ENCODE data around the gene ELP6. TPM values are rescaled to one million over a fixed set of nuclear protein-coding genes. Genes with fewer than 3 reads are reported as not detected.

Gene ELP6
- total and polyA plus RNA-seq, 2 donors (not counting 1 experiment from before 2014, with no cell fraction given) = 29.4 to 32.0 TPM

- DNase-seq = no peak
- no peaks in the 10 kb centered on the region for H3K9me3 Mint-ChIP-seq (ENCODE audit: insufficient read depth)
- no peak for ATAC-seq (ENCODE audit: low read depth)
- H3K9ac ChIP-seq (ENCODE audit: low read length) = no peak overlapping the region
- H3K79me2 ChIP-seq (ENCODE audit: control insufficient read depth, insufficient read depth, low read length) = no peaks in the 10 kb centered on the region
- no peaks in the 10 kb centered on the region for H3K4me1 ChIP-seq (ENCODE audit: control insufficient read depth in 2 of 2, insufficient read depth in 2 of 2, low read length in 2 of 2)
- H3K4me3 ChIP-seq (ENCODE audit: control extremely low read depth in 1 of 5, extremely low read depth in 1 of 5, insufficient read depth in 1 of 5, low read depth in 2 of 5, low read length in 4 of 5) = no peak overlapping the region
- 92% methylated on average over 19 of the region's 19 CpGs for WGBS (ENCODE audit: insufficient coverage)
- no peaks in the 10 kb centered on the region for H3K9me3 ChIP-seq (ENCODE audit: control extremely low read depth in 1 of 3, control insufficient read depth in 2 of 3, insufficient read depth in 1 of 3, low read length in 2 of 3)
- TF ChIP-seq, protein P1, sequence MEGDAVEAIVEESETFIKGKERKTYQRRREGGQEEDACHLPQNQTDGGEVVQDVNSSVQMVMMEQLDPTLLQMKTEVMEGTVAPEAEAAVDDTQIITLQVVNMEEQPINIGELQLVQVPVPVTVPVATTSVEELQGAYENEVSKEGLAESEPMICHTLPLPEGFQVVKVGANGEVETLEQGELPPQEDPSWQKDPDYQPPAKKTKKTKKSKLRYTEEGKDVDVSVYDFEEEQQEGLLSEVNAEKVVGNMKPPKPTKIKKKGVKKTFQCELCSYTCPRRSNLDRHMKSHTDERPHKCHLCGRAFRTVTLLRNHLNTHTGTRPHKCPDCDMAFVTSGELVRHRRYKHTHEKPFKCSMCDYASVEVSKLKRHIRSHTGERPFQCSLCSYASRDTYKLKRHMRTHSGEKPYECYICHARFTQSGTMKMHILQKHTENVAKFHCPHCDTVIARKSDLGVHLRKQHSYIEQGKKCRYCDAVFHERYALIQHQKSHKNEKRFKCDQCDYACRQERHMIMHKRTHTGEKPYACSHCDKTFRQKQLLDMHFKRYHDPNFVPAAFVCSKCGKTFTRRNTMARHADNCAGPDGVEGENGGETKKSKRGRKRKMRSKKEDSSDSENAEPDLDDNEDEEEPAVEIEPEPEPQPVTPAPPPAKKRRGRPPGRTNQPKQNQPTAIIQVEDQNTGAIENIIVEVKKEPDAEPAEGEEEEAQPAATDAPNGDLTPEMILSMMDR (IDR thresholded peaks at IDR 0.05) = no peak
- TF ChIP-seq EZH2 (IDR thresholded peaks at IDR 0.05; ENCODE audit: borderline replicate concordance, insufficient read depth, low read depth, low read length, poor library complexity, severe bottlenecking) = no peak
- H3K27ac Mint-ChIP-seq = no peak overlapping the region
- H3K27me3 Mint-ChIP-seq = peaks cover 18% of the 10 kb centered on the region
- H3K4me1 Mint-ChIP-seq = no peaks in the 10 kb centered on the region
- POLR2A ChIA-PET = no interaction called here
- H3K4me2 ChIP-seq (replicated peaks; ENCODE audit: low read depth, low read length, poor library complexity, severe bottlenecking) = no peak overlapping the region
- CTCF ChIA-PET = interaction anchor here (1.2 kb wide), 1 partner anchor 12 kb away, joined by 4 read pairs; no protein-coding TSS in a partner anchor
- no peak overlapping the region for H3K4me3 Mint-ChIP-seq
- H3K36me3 ChIP-seq (replicated peaks in 1 of 2; ENCODE audit: control extremely low read depth in 1 of 2, control insufficient read depth in 1 of 2, extremely low read depth in 1 of 2, insufficient read depth in 2 of 2, low read length in 1 of 2) = no peaks in the 10 kb centered on the region
- H4K20me1 ChIP-seq (ENCODE audit: control insufficient read depth, insufficient read depth, low read length, poor library complexity, severe bottlenecking) = no peaks in the 10 kb centered on the region
- H2AFZ ChIP-seq (ENCODE audit: insufficient read depth, low read depth, low read length, poor library complexity, severe bottlenecking) = no peak overlapping the region
- peaks cover 0 to 3% (median 0%) of the 10 kb centered on the region in 4 experiments for H3K27me3 ChIP-seq (replicated peaks in 1 of 4; ENCODE audit: control extremely low read depth in 1 of 4, control insufficient read depth in 3 of 4, insufficient read depth in 4 of 4, low read length in 3 of 4)
- intact Hi-C loops (cut with micrococcal nuclease) = no loop called here
- H3K27ac ChIP-seq (ENCODE audit: low read length in 2 of 2) = no peak overlapping the region
These were observed 22.8 kb upstream of the ELP6 start for GRCh38 chr3:47536221-47536891.

GRCh38 chr3:47533996-47534454 is 20.5 kb upstream of the ELP6 start:
- Mint-ChIP-seq H3K9me3 (ENCODE audit: insufficient read depth) (no peaks in the 10 kb centered on the region), H3K27me3 (peaks cover 16% of the 10 kb centered on the region), H3K4me1 (no peaks in the 10 kb centered on the region), H3K27ac (no peak overlapping the region), H3K4me3 (no peak overlapping the region)
- ATAC-seq (ENCODE audit: low read depth) (no peak), DNase-seq (no peak)
- H3K9me3 ChIP-seq (ENCODE audit: control extremely low read depth in 1 of 3, control insufficient read depth in 2 of 3, insufficient read depth in 1 of 3, low read length in 2 of 3) = peaks cover 0 to 5% (median 0%) of the 10 kb centered on the region in 3 donors
- no peaks in the 10 kb centered on the region for H3K4me1 ChIP-seq (ENCODE audit: control insufficient read depth in 2 of 2, insufficient read depth in 2 of 2, low read length in 2 of 2)
- H3K27ac ChIP-seq (ENCODE audit: low read length in 2 of 2) = no peak overlapping the region
- no peak overlapping the region for H2AFZ ChIP-seq (ENCODE audit: insufficient read depth, low read depth, low read length, poor library complexity, severe bottlenecking)
- peaks cover 0 to 3% (median 0%) of the 10 kb centered on the region in 4 experiments for H3K27me3 ChIP-seq (replicated peaks in 1 of 4; ENCODE audit: control extremely low read depth in 1 of 4, control insufficient read depth in 3 of 4, insufficient read depth in 4 of 4, low read length in 3 of 4)
- H3K4me3 ChIP-seq (ENCODE audit: control extremely low read depth in 1 of 5, extremely low read depth in 1 of 5, insufficient read depth in 1 of 5, low read depth in 2 of 5, low read length in 4 of 5) = no peak overlapping the region
- H3K36me3 ChIP-seq (replicated peaks in 1 of 2; ENCODE audit: control extremely low read depth in 1 of 2, control insufficient read depth in 1 of 2, extremely low read depth in 1 of 2, insufficient read depth in 2 of 2, low read length in 1 of 2) = no peaks in the 10 kb centered on the region
- TF ChIP-seq, protein P1 (IDR thresholded peaks at IDR 0.05) = no peak
- TF ChIP-seq EZH2 (IDR thresholded peaks at IDR 0.05; ENCODE audit: borderline replicate concordance, insufficient read depth, low read depth, low read length, poor library complexity, severe bottlenecking) = no peak
- ChIA-PET POLR2A (no interaction called here), CTCF (interaction anchor here (0.5 to 2.8 kb wide), 4 partner anchors 10 to 229 kb away, joined by 3 to 9 read pairs (median 3); no protein-coding TSS in a partner anchor)
- 95% methylated on average over 3 of the region's 5 CpGs for WGBS (ENCODE audit: insufficient coverage)
- no peak overlapping the region for H3K4me2 ChIP-seq (replicated peaks; ENCODE audit: low read depth, low read length, poor library complexity, severe bottlenecking)
- H4K20me1 ChIP-seq (ENCODE audit: control insufficient read depth, insufficient read depth, low read length, poor library complexity, severe bottlenecking) = no peaks in the 10 kb centered on the region
- no peaks in the 10 kb centered on the region for H3K79me2 ChIP-seq (ENCODE audit: control insufficient read depth, insufficient read depth, low read length)
- H3K9ac ChIP-seq (ENCODE audit: low read length) = no peak overlapping the region
- intact Hi-C loops (cut with micrococcal nuclease) = no loop called here

All from B cell (primary cell).